H1 (cell line): ENCODE data around the gene OBSCN. TPM values are rescaled to one million over a fixed set of nuclear protein-coding genes. Genes with fewer than 3 reads are reported as not detected.

Source experiments
- CTCF ChIA-PET: fragments of 300-600 bp; sonication (Branson Sonifier 250); formaldehyde crosslinking; loops from one replicate; lab custom pipeline; 2021; ENCODE audit not compliant: partially characterized antibody; lab: Charles Lee
- POLR2A ChIA-PET: fragments of 300-600 bp; sonication (Branson Sonifier 250); formaldehyde crosslinking; loops from one replicate; lab custom pipeline; 2021; ENCODE audit warnings: inconsistent platforms; ENCODE audit not compliant: partially characterized antibody; lab: Charles Lee
- DNase-seq, 2 experiments: peaks; one replicate each; pipeline versions ENCODE4 v3.0.0 to v3.0.0-alpha.2; 2010 to 2022; ENCODE audit warnings: low spot score in 2 of 2, low read depth in 1 of 2, mixed read lengths in 1 of 2
- FAIRE-seq: peaks from 2 replicates; lab custom pipeline; 2011; peaks lifted over from hg19 to GRCh38; lab: Jason Lieb, UNC
- H2AFZ ChIP-seq: 2 replicates; pipeline ENCODE4 v1.8.1; 2012; ENCODE audit warnings: low read length, inconsistent platforms
- H2AK5ac ChIP-seq: 2 replicates; pipeline ENCODE4 v1.6.1; 2013; ENCODE audit warnings: low read depth, low read length
- H2BK120ac ChIP-seq: replicated peaks from 2 replicates; pipeline ENCODE3; 2013; ENCODE audit warnings: low read depth, low read length, inconsistent platforms
- H2BK12ac ChIP-seq: 2 replicates; pipeline ENCODE4 v1.6.1; 2013; ENCODE audit warnings: low read depth, low read length
- H2BK15ac ChIP-seq: 2 replicates; pipeline ENCODE4 v1.6.1; 2013; ENCODE audit warnings: low read length
- H2BK20ac ChIP-seq: 2 replicates; pipeline ENCODE4 v1.6.1; 2013; ENCODE audit warnings: low read length
- H2BK5ac ChIP-seq: 2 replicates; pipeline ENCODE4 v1.6.1; 2013; ENCODE audit warnings: low read depth, low read length
- H3K14ac ChIP-seq: 2 replicates; pipeline ENCODE4 v1.6.1; 2013; ENCODE audit warnings: inconsistent platforms; ENCODE audit not compliant: insufficient read length
- H3K18ac ChIP-seq: 2 replicates; pipeline ENCODE4 v1.6.1; 2013; ENCODE audit warnings: low read length; ENCODE audit errors: extremely low read depth
- H3K23ac ChIP-seq: 2 replicates; pipeline ENCODE4 v1.6.1; 2013; ENCODE audit warnings: inconsistent platforms; ENCODE audit not compliant: insufficient read length
- H3K23me2 ChIP-seq: 2 replicates; pipeline ENCODE4 v1.6.1; 2013; ENCODE audit warnings: low read depth, low read length
- H3K27ac ChIP-seq: 2 replicates; pipeline ENCODE4 v1.6.1; 2011; ENCODE audit warnings: low read depth, low read length, inconsistent platforms
- H3K27me3 ChIP-seq, 4 experiments: replicated peaks in 1 of 4; 1 replicate in 1 of 4; 2 replicates in 3 of 4; pipeline versions ENCODE4 v1.6.1 to v1.8.1; 2011 to 2013; ENCODE audit warnings: low read length in 3 of 4, mild to moderate bottlenecking in 3 of 4, inconsistent platforms in 2 of 4, mixed read lengths in 2 of 4, moderate library complexity in 1 of 4; ENCODE audit not compliant: control insufficient read depth in 3 of 4, insufficient read depth in 3 of 4; ENCODE audit errors: extremely low read depth in 1 of 4
- H3K36me3 ChIP-seq, 4 experiments: 2 replicates each; pipeline versions ENCODE4 v1.6.1 to v1.8.1; 2011 to 2013; ENCODE audit warnings: mild to moderate bottlenecking in 4 of 4, low read length in 3 of 4, moderate library complexity in 2 of 4, control low read depth in 1 of 4, inconsistent platforms in 1 of 4; ENCODE audit not compliant: insufficient read depth in 4 of 4, control insufficient read depth in 2 of 4
- H3K4ac ChIP-seq: replicated peaks from 2 replicates; pipeline ENCODE3; 2013; ENCODE audit warnings: low read length, low read depth, mixed read lengths, inconsistent platforms; ENCODE audit not compliant: insufficient read length
- H3K4me1 ChIP-seq, 4 experiments: replicated peaks in 1 of 4; 1 replicate in 1 of 4; 2 replicates in 3 of 4; pipeline versions ENCODE4 v1.6.1 to v1.8.1; 2011 to 2013; ENCODE audit warnings: low read length in 3 of 4, inconsistent platforms in 2 of 4, mixed read lengths in 1 of 4; ENCODE audit not compliant: insufficient read depth in 4 of 4, control insufficient read depth in 3 of 4
- H3K4me2 ChIP-seq, 2 experiments: 2 replicates each; pipeline versions ENCODE4 v1.6.1 to v1.8.1; 2011 to 2013; ENCODE audit warnings: low read depth in 2 of 2, low read length in 2 of 2, control low read depth in 1 of 2, inconsistent platforms in 1 of 2, mild to moderate bottlenecking in 1 of 2; ENCODE audit not compliant: insufficient read depth in 1 of 2
- H3K4me3 ChIP-seq, 4 experiments: fragments of 200-600, 300-600 bp in 1 of 4; sonication (generic), shearing (Covaris generic), sonication (Bioruptor Twin) in 1 of 4; 2 replicates each; pipeline versions ENCODE4 v1.5.1 to v1.8.1; 2011 to 2016; ENCODE audit warnings: low read length in 4 of 4, low read depth in 3 of 4, control low read depth in 2 of 4, inconsistent platforms in 2 of 4, mild to moderate bottlenecking in 2 of 4, mixed read lengths in 1 of 4, moderate library complexity in 1 of 4; ENCODE audit not compliant: insufficient read depth in 2 of 4; ENCODE audit errors: extremely low read depth in 1 of 4
- H3K56ac ChIP-seq: replicated peaks from 2 replicates; pipeline ENCODE3; 2013; ENCODE audit warnings: low read depth, mild to moderate bottlenecking, mixed read lengths, low read length, inconsistent platforms; ENCODE audit not compliant: insufficient read length
- H3K79me1 ChIP-seq: 2 replicates; pipeline ENCODE4 v1.6.1; 2013; ENCODE audit warnings: low read depth, low read length, control low read depth
- H3K79me2 ChIP-seq, 2 experiments: 2 replicates each; pipeline versions ENCODE4 v1.6.1 to v1.8.1; 2012 to 2013; ENCODE audit warnings: low read length in 2 of 2, mild to moderate bottlenecking in 2 of 2, inconsistent platforms in 1 of 2; ENCODE audit not compliant: insufficient read depth in 2 of 2, control insufficient read depth in 1 of 2
- H3K9ac ChIP-seq, 4 experiments: replicated peaks in 1 of 4; 1 replicate in 1 of 4; 2 replicates in 3 of 4; pipeline versions ENCODE4 v1.6.1 to v1.8.1; 2011 to 2013; ENCODE audit warnings: low read depth in 3 of 4, low read length in 3 of 4, control low read depth in 2 of 4, mild to moderate bottlenecking in 2 of 4, moderate library complexity in 2 of 4, inconsistent platforms in 1 of 4; ENCODE audit errors: extremely low read depth in 1 of 4
- H3K9me3 ChIP-seq, 2 experiments: 2 replicates each; pipeline versions ENCODE4 v1.6.1 to v1.8.1; 2012 to 2013; ENCODE audit warnings: mild to moderate bottlenecking in 2 of 2, moderate library complexity in 2 of 2, control low read depth in 1 of 2, inconsistent platforms in 1 of 2, low read depth in 1 of 2, low read length in 1 of 2, mixed read lengths in 1 of 2; ENCODE audit not compliant: insufficient read depth in 2 of 2
- H4K20me1 ChIP-seq, 2 experiments: replicated peaks in 1 of 2; 2 replicates each; pipeline versions ENCODE3 to v1.8.1; 2011 to 2013; ENCODE audit warnings: inconsistent platforms in 2 of 2, low read length in 2 of 2, mild to moderate bottlenecking in 1 of 2; ENCODE audit not compliant: insufficient read depth in 2 of 2, control insufficient read depth in 1 of 2
- H4K5ac ChIP-seq: 2 replicates; pipeline ENCODE4 v1.6.1; 2013; ENCODE audit warnings: low read length, low read depth, mixed read lengths, inconsistent platforms; ENCODE audit not compliant: insufficient read length
- H4K8ac ChIP-seq: 2 replicates; pipeline ENCODE4 v1.8.0; 2013; ENCODE audit warnings: mild to moderate bottlenecking, moderate library complexity, low read length, inconsistent platforms; ENCODE audit not compliant: insufficient read depth; ENCODE audit errors: extremely low read depth
- H4K91ac ChIP-seq: replicated peaks from 2 replicates; pipeline ENCODE3; 2013; ENCODE audit warnings: low read length, mixed read lengths, inconsistent platforms; ENCODE audit not compliant: insufficient read length
- EGR1 ChIP-seq: IDR thresholded peaks from 2 replicates; pipeline ENCODE4 v1.6.1; 2011; ENCODE audit warnings: low read depth, low read length, borderline replicate concordance
- JUND ChIP-seq: IDR thresholded peaks from 2 replicates; pipeline ENCODE4 v1.6.1; 2011; ENCODE audit warnings: mild to moderate bottlenecking, improper control_type of control experiment, low read length
- WGBS, 2 experiments: shearing (Covaris generic) in 1 of 2; methylation state at CpG; one replicate each; pipeline versions ENCODE4 v1.1.6 to v1.1.7; 2013 to 2015; ENCODE audit warnings: low lambda C conversion rate in 2 of 2, mixed read lengths in 2 of 2, inconsistent platforms in 1 of 2, low coverage in 1 of 2, missing lambda C conversion rate in 1 of 2; ENCODE audit not compliant: insufficient replicate concordance in 2 of 2, insufficient coverage in 1 of 2, insufficient read length in 1 of 2; ENCODE audit errors: extremely low coverage in 1 of 2, missing lambda C conversion rate in 1 of 2; 5-methylcytosine and 5-hydroxymethylcytosine counted together
- polyA plus RNA-seq, 7 experiments: library from polyadenylated mRNA; depleted of rRNA in 3 of 7; stranded (reverse) in 5 of 7; unstranded in 2 of 7; fragments of >200 nt in 5 of 7; fragments of 200-250 nt in 2 of 7; gene quantifications; 1 replicate in 5 of 7; 2 replicates in 1 of 7; 4 replicates in 1 of 7; pipeline versions ENCODE4 v1.2.1 to v1.2.3, GENCODE V29; 2011 to 2013; ENCODE audit warnings: missing spikeins in 2 of 7, mixed read lengths in 2 of 7
- total RNA-seq: library from RNA; stranded (reverse); fragmentation: NEBNext Ultra II Directional; extraction: Animal tissue kit (Norgen Biotek cat#: 25700); gene quantifications from 2 replicates; pipeline ENCODE4 v1.2.1, GENCODE V29; 2021

Gene OBSCN
- total and polyA plus RNA-seq, 2 of the 8 experiments (the other 6 are each of a cell fraction or from before 2014, with no cell fraction given), result 7.5 to 28.4 TPM

- H3K18ac ChIP-seq, result no peak overlapping the region
- POLR2A ChIA-PET, result interaction anchor here (0.9 to 1.6 kb wide), 3 partner anchors 38 to 263 kb away, joined by 3 read pairs; no protein-coding TSS in a partner anchor
- no peak overlapping the region for H2BK120ac ChIP-seq
- TF ChIP-seq EGR1 (no peak), JUND (no peak)
- peaks cover 0 to 26% (median 15%) of the 10 kb centered on the region in 4 experiments; a peak in 6 of 8 replicates for H3K36me3 ChIP-seq
- no peak overlapping the region for H3K27ac ChIP-seq
- H2BK20ac ChIP-seq, result no peak overlapping the region
- H2AFZ ChIP-seq, result no peak overlapping the region
- no peak overlapping the region for H2BK5ac ChIP-seq
- no peak overlapping the region; the same call in 1 of the 2 replicates for H4K8ac ChIP-seq
- H3K23ac ChIP-seq, result no peak overlapping the region
- DNase-seq, result no peak
- peaks cover 0 to 7% (median 2%) of the 10 kb centered on the region in 4 experiments; a peak in 4 of 7 replicates for H3K4me1 ChIP-seq
- 90% methylated on average over 22 of the region's 23 CpGs; no CpG with 5 or more reads in 1 of the 2 experiments for WGBS, 2 experiments
- peak overlapping the region in 1 of 2 experiments; percentile 92; a peak in 1 of 4 replicates for H3K4me2 ChIP-seq
- H3K56ac ChIP-seq, result no peak overlapping the region
- FAIRE-seq, result no peak
- H3K14ac ChIP-seq, result no peak overlapping the region
- H3K79me1 ChIP-seq, result peaks cover 3% of the 10 kb centered on the region; the same call in 1 of the 2 replicates
- H3K23me2 ChIP-seq, result peaks cover 15% of the 10 kb centered on the region
- H4K20me1 ChIP-seq, result peaks cover 0 to 19% of the 10 kb centered on the region in 2 experiments
- no peak overlapping the region for H3K4me3 ChIP-seq
- H3K4ac ChIP-seq, result no peak overlapping the region
- H2AK5ac ChIP-seq, result no peak overlapping the region
- no peak overlapping the region for H3K9ac ChIP-seq
- H3K79me2 ChIP-seq, result no peaks in the 10 kb centered on the region
- no peaks in the 10 kb centered on the region for H3K9me3 ChIP-seq
- H2BK15ac ChIP-seq, result no peak overlapping the region
- CTCF ChIA-PET, result interaction anchor here (0.7 to 1.8 kb wide), 7 partner anchors 8 to 216 kb away, joined by 3 to 10 read pairs (median 5); no protein-coding TSS in a partner anchor
- no peak overlapping the region for H2BK12ac ChIP-seq
- no peak overlapping the region for H4K5ac ChIP-seq
- H3K27me3 ChIP-seq, result peaks cover 2 to 21% (median 13%) of the 10 kb centered on the region in 4 experiments; a peak in 6 of 7 replicates
- no peak overlapping the region for H4K91ac ChIP-seq
Measured at GRCh38 chr1:228214921-228215662, 7.2 kb downstream of the OBSCN start.
